Upper lobe of right lung (tissue), 1 donor: ENCODE results near the gene PDZD8. TPM values are rescaled to one million over a fixed set of nuclear protein-coding genes. Genes with fewer than 3 reads are reported as not detected.

Experiments
- ATAC-seq: fragments of 200-7000 bp; cut with Tn5 transposase; one replicate; pipeline ENCODE4 v1.9.1; 2020; ENCODE audit warnings: mild to moderate bottlenecking, moderate library complexity
- DNase-seq: peaks from one replicate; pipeline ENCODE4 v3.0.0-alpha.2; 2020
- H3K27ac ChIP-seq: fragments of 200-600 bp; one replicate; pipeline ENCODE4 v1.8.0; 2022
- H3K27me3 ChIP-seq: fragments of 200-600 bp; one replicate; pipeline ENCODE4 v1.8.0; 2022; ENCODE audit warnings: mild to moderate bottlenecking
- H3K36me3 ChIP-seq: fragments of 200-600 bp; one replicate; pipeline ENCODE4 v1.8.0; 2022
- H3K4me1 ChIP-seq: fragments of 200-600 bp; one replicate; pipeline ENCODE4 v1.8.0; 2022
- H3K4me3 ChIP-seq: fragments of 200-600 bp; one replicate; pipeline ENCODE4 v1.8.0; 2022; ENCODE audit warnings: mild to moderate bottlenecking
- H3K9me3 ChIP-seq: fragments of 200-600 bp; one replicate; pipeline ENCODE4 v1.8.0; 2022
- intact Hi-C: fragments of 100-400 bp; cut with DNase I; formaldehyde crosslinking; loops from one replicate; pipeline ENCODE4 v1.11.0; 2022
- total RNA-seq: library from RNA; stranded (reverse); fragmentation: NEBNext Ultra II Directional; extraction: Animal tissue kit (Norgen Biotek cat#: 25700); gene quantifications from one replicate; pipeline ENCODE4 v1.2.1, GENCODE V29; 2021
- TF ChIP-seq, protein P1 (sequence below): fragments of 200-600 bp; IDR thresholded peaks from one replicate; pipeline ENCODE4 v1.8.0; 2022; ENCODE audit warnings: antibody characterized with exemption
- donor health status: DM: no; HTN: yes; CAD: no; lungs with severe emphysema.

The PDZD8 gene
- total RNA-seq, 1 donor from 2014 or later: 38.7 TPM

DNA sequence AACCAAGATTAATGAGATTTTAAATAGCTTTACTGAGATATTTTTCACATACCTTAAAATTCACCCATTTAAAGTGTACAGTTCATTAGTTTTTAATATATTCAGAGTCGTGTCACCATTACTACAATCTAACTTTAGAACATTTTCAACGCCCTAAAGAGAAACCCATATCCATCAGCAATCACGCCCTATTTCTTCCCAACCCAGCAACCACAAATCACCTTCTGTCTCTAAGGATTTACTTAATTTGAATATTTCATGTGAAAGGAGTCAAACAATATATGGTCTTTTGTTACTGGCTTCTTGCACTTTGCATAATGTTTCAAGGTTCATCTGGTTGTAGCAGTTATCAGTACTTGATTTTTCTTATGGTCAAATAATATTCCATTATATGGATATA, 25.1 kb upstream of the PDZD8 start:
- ATAC-seq: no peak
- no peak overlapping the region for H3K27ac ChIP-seq
- H3K9me3 ChIP-seq: no peaks in the 10 kb centered on the region
- H3K4me1 ChIP-seq: no peaks in the 10 kb centered on the region
- TF ChIP-seq, protein P1, sequence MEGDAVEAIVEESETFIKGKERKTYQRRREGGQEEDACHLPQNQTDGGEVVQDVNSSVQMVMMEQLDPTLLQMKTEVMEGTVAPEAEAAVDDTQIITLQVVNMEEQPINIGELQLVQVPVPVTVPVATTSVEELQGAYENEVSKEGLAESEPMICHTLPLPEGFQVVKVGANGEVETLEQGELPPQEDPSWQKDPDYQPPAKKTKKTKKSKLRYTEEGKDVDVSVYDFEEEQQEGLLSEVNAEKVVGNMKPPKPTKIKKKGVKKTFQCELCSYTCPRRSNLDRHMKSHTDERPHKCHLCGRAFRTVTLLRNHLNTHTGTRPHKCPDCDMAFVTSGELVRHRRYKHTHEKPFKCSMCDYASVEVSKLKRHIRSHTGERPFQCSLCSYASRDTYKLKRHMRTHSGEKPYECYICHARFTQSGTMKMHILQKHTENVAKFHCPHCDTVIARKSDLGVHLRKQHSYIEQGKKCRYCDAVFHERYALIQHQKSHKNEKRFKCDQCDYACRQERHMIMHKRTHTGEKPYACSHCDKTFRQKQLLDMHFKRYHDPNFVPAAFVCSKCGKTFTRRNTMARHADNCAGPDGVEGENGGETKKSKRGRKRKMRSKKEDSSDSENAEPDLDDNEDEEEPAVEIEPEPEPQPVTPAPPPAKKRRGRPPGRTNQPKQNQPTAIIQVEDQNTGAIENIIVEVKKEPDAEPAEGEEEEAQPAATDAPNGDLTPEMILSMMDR: no peak
- H3K36me3 ChIP-seq: no peaks in the 10 kb centered on the region
- H3K27me3 ChIP-seq: no peaks in the 10 kb centered on the region
- intact Hi-C loops: no loop called here
- DNase-seq: no peak
- no peak overlapping the region for H3K4me3 ChIP-seq

- Histone ChIP-seq H3K27ac (no peak overlapping the region), H3K27me3 (no peaks in the 10 kb centered on the region), H3K4me3 (no peak overlapping the region), H3K36me3 (no peaks in the 10 kb centered on the region), H3K4me1 (no peaks in the 10 kb centered on the region), H3K9me3 (no peaks in the 10 kb centered on the region)
- DNase-seq (no peak), ATAC-seq (no peak)
- TF ChIP-seq, protein P1: no peak
- intact Hi-C loops: no loop called here
Observed at GRCh38 chr10:117399341-117400196, 24.3 kb upstream of the PDZD8 start.

GRCh38 chr10:117398029-117398428, 22.8 kb upstream of the PDZD8 start:
- Histone ChIP-seq H3K9me3 (no peaks in the 10 kb centered on the region), H3K4me3 (no peak overlapping the region), H3K27ac (no peak overlapping the region), H3K36me3 (no peaks in the 10 kb centered on the region), H3K27me3 (no peaks in the 10 kb centered on the region), H3K4me1 (no peaks in the 10 kb centered on the region)
- ATAC-seq (peak; percentile 45), DNase-seq (no peak)
- TF ChIP-seq, protein P1: no peak
- intact Hi-C loops: no loop called here

DNA sequence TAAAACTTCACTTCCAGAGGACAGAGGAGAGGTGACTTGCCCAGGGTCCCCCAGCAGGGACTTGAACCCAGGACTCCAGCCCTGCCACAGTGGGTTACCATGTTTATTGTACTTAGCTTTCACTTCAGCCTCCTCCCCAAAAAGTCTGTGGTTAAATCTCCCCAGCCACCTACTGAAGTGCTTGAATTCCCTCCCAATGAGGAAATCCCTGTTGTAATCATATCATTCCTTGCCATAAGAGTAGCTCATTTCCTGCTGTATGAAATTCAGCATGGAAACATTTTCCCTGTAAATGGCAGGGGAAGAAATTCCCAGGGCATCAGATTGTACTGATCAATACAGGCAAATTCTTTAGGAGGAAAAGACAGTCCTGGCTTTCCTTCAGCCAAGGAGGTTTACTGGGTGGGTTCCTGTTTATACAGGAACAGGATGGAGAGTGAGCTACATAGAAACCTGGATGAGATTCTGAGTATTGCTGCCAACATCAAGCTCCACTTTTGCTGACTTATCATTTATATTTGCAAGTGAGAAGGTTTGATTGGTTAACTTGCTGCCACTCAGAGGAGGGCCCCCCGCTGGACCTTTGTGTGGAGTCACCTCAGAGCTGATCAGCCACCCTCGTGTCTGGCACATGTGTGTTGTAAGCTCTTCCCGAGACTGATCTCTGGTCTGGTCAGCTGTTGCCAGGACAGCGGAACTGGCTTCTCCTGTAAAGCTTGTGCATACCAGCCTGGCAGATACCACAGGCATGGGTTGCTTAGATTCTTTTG, 16.4 kb upstream of the PDZD8 start:
- TF ChIP-seq, protein P1: no peak
- Histone ChIP-seq H3K36me3 (no peaks in the 10 kb centered on the region), H3K27me3 (no peaks in the 10 kb centered on the region), H3K27ac (no peak overlapping the region), H3K4me3 (no peak overlapping the region), H3K4me1 (no peaks in the 10 kb centered on the region), H3K9me3 (no peaks in the 10 kb centered on the region)
- ATAC-seq: peak; percentile 75
- no peak for DNase-seq
- intact Hi-C loops: no loop called here

- Histone ChIP-seq H3K27ac (no peak overlapping the region), H3K4me3 (no peak overlapping the region), H3K4me1 (no peaks in the 10 kb centered on the region), H3K27me3 (no peaks in the 10 kb centered on the region), H3K36me3 (no peaks in the 10 kb centered on the region), H3K9me3 (no peaks in the 10 kb centered on the region)
- DNase-seq (no peak), ATAC-seq (no peak)
- TF ChIP-seq, protein P1: no peak
- intact Hi-C loops: no loop called here
Observed at GRCh38 chr10:117390420-117390819, 15.2 kb upstream of the PDZD8 start.
